ENCODE measurements around the gene SLC27A3. TPM values are rescaled to one million over a fixed set of nuclear protein-coding genes. Genes with fewer than 3 reads are reported as not detected.
A peak's percentile ranks its signal among the peaks of the same experiment; 100 is the strongest.

SLC27A3 gene
- total and polyA plus RNA-seq, 2 donors from 2014 or later, result 36.9 to 54.0 TPM

DNA sequence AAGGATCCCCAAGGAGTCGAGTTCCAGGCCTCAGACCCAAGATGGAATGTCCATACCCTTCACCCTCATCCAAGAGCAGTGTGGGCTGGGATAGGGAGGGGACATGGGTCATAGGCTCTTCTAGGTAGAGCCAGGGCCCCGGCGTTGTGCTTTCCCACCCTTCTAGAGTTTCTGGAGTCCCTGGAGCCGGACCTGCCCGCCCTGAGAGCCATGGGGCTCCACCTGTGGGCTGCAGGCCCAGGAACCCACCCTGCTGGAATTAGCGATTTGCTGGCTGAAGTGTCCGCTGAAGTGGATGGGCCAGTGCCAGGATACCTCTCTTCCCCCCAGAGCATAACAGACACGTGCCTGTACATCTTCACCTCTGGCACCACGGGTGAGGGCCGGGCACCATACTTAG lies 1.1 kb downstream of the SLC27A3 start:
- no peaks in the 10 kb centered on the region for H3K27me3 ChIP-seq (ENCODE audit: control insufficient read depth, insufficient read depth, low read length)
- DNase-seq (peak in 1 of 5 donors; percentile 66), FAIRE-seq (no peak)
- H3K4me3 ChIP-seq (ENCODE audit: low read length in 3 of 3), result peak overlapping the region; percentile 53 to 76 (median 58)
- TF ChIP-seq, protein P1, sequence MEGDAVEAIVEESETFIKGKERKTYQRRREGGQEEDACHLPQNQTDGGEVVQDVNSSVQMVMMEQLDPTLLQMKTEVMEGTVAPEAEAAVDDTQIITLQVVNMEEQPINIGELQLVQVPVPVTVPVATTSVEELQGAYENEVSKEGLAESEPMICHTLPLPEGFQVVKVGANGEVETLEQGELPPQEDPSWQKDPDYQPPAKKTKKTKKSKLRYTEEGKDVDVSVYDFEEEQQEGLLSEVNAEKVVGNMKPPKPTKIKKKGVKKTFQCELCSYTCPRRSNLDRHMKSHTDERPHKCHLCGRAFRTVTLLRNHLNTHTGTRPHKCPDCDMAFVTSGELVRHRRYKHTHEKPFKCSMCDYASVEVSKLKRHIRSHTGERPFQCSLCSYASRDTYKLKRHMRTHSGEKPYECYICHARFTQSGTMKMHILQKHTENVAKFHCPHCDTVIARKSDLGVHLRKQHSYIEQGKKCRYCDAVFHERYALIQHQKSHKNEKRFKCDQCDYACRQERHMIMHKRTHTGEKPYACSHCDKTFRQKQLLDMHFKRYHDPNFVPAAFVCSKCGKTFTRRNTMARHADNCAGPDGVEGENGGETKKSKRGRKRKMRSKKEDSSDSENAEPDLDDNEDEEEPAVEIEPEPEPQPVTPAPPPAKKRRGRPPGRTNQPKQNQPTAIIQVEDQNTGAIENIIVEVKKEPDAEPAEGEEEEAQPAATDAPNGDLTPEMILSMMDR (IDR thresholded peaks at IDR 0.05; ENCODE audit: borderline replicate concordance, extremely low read depth, insufficient read depth), result no peak
- H3K9me3 ChIP-seq (ENCODE audit: control insufficient read depth in 2 of 3, insufficient read depth in 1 of 3, low read length in 3 of 3), result no peaks in the 10 kb centered on the region
- peak overlapping the region in 1 of 3 donors; percentile 71 for H3K9ac ChIP-seq (ENCODE audit: low read length in 3 of 3)
- H3K36me3 ChIP-seq (ENCODE audit: control insufficient read depth in 2 of 3, insufficient read depth in 3 of 3, low read length in 3 of 3), result peaks cover 0 to 10% (median 8%) of the 10 kb centered on the region in 3 donors
- H3K4me1 ChIP-seq (ENCODE audit: control insufficient read depth in 2 of 3, insufficient read depth in 2 of 3, low read depth in 1 of 3, low read length in 3 of 3), result peaks cover 0 to 48% (median 17%) of the 10 kb centered on the region in 3 donors
- intact Hi-C loops (cut with DNase I), result no loop called here
- peak overlapping the region in 1 of 2 donors; percentile 85 for H3K27ac ChIP-seq (ENCODE audit: low read depth in 2 of 2, low read length in 2 of 2)

GRCh38 chr1:153776845-153777370 lies 1.7 kb downstream of the SLC27A3 start:
- H3K27me3 ChIP-seq (ENCODE audit: control insufficient read depth, insufficient read depth, low read length), result no peaks in the 10 kb centered on the region
- FAIRE-seq, result no peak
- peaks cover 0 to 48% (median 17%) of the 10 kb centered on the region in 3 donors for H3K4me1 ChIP-seq (ENCODE audit: control insufficient read depth in 2 of 3, insufficient read depth in 2 of 3, low read depth in 1 of 3, low read length in 3 of 3)
- intact Hi-C loops (cut with DNase I), result no loop called here
- H3K4me3 ChIP-seq (ENCODE audit: low read length in 3 of 3), result peak overlapping the region in 1 of 3 donors; percentile 33
- H3K9me3 ChIP-seq (ENCODE audit: control insufficient read depth in 2 of 3, insufficient read depth in 1 of 3, low read length in 3 of 3), result no peaks in the 10 kb centered on the region
- DNase-seq, result peak in 2 of 5 donors; percentile 39 to 53
- H3K9ac ChIP-seq (ENCODE audit: low read length in 3 of 3), result no peak overlapping the region
- no peak overlapping the region for H3K27ac ChIP-seq (ENCODE audit: low read depth in 2 of 2, low read length in 2 of 2)
- H3K36me3 ChIP-seq (ENCODE audit: control insufficient read depth in 2 of 3, insufficient read depth in 3 of 3, low read length in 3 of 3), result peaks cover 0 to 10% (median 8%) of the 10 kb centered on the region in 3 donors
- TF ChIP-seq, protein P1 (IDR thresholded peaks at IDR 0.05; ENCODE audit: borderline replicate concordance, extremely low read depth, insufficient read depth), result no peak

DNA sequence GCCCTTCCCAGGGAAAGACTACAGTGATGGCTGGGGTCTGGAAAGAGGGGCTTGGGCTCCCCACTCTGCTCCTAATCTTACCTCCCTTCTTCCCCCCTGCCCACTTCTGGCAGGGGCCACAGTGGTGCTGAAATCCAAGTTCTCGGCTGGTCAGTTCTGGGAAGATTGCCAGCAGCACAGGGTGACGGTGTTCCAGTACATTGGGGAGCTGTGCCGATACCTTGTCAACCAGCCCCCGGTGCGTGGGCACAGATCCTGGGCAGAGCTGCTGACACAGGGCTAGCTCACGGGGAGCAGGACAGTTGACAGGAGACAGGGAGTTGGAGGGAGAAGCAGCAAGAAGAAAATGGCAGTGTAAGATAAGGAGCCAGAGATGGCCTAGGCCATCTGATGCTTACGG lies 2.4 kb downstream of the SLC27A3 start:
- TF ChIP-seq, protein P1 (IDR thresholded peaks at IDR 0.05; ENCODE audit: borderline replicate concordance, extremely low read depth, insufficient read depth), result no peak
- intact Hi-C loops (cut with DNase I), result no loop called here
- Histone ChIP-seq H3K9ac (ENCODE audit: low read length in 3 of 3) (peak overlapping the region in 1 of 3 donors; percentile 34), H3K4me3 (ENCODE audit: low read length in 3 of 3) (no peak overlapping the region), H3K36me3 (ENCODE audit: control insufficient read depth in 2 of 3, insufficient read depth in 3 of 3, low read length in 3 of 3) (peaks cover 0 to 4% (median 2%) of the 10 kb centered on the region in 3 donors), H3K9me3 (ENCODE audit: control insufficient read depth in 2 of 3, insufficient read depth in 1 of 3, low read length in 3 of 3) (no peaks in the 10 kb centered on the region), H3K27ac (ENCODE audit: low read depth in 2 of 2, low read length in 2 of 2) (no peak overlapping the region), H3K4me1 (ENCODE audit: control insufficient read depth in 2 of 3, insufficient read depth in 2 of 3, low read depth in 1 of 3, low read length in 3 of 3) (peaks cover 0 to 48% (median 17%) of the 10 kb centered on the region in 3 donors), H3K27me3 (ENCODE audit: control insufficient read depth, insufficient read depth, low read length) (no peaks in the 10 kb centered on the region)
- no peak for FAIRE-seq
- DNase-seq, result peak in 2 of 5 donors; percentile 52 to 89

Measured in kidney (tissue), 14 donors.